HepG2 (cell line): ENCODE results near the gene ATP6V0D1. TPM values are rescaled to one million over a fixed set of nuclear protein-coding genes. Genes with fewer than 3 reads are reported as not detected.

Experiments
- CEBPZ ChIP-seq: IDR thresholded peaks from 2 replicates; pipeline ENCODE4 v1.6.1; 2012; ENCODE audit warnings: low read length, improper control_type of control experiment
- FOSL1 ChIP-seq: sonication (generic); formaldehyde crosslinking; IDR thresholded peaks from 2 replicates; pipeline ENCODE4 v1.9.0; 2021; ENCODE audit warnings: missing genetic modification reagents, borderline replicate concordance
- HES4 ChIP-seq: sonication (generic); formaldehyde crosslinking; IDR thresholded peaks from 2 replicates; pipeline ENCODE4 v1.9.0; 2021; ENCODE audit warnings: mild to moderate bottlenecking, missing genetic modification reagents, borderline replicate concordance
- KMT2B ChIP-seq: IDR thresholded peaks from 2 replicates; pipeline ENCODE4 v1.6.1; 2016; ENCODE audit warnings: missing genetic modification reagents, missing compliant biosample characterization
- NKX3-1 ChIP-seq: sonication (generic); formaldehyde crosslinking; IDR thresholded peaks from 2 replicates; pipeline ENCODE4 v1.5.0; 2020; ENCODE audit warnings: missing genetic modification reagents
- NR1H2 ChIP-seq: sonication (generic); formaldehyde crosslinking; IDR thresholded peaks from 2 replicates; pipeline ENCODE4 v1.8.1; 2022; ENCODE audit warnings: low read depth, missing genetic modification reagents, borderline replicate concordance
- POLR2G ChIP-seq: fragments of 200-400 bp; formaldehyde crosslinking; IDR thresholded peaks from 2 replicates; pipeline ENCODE4 v1.6.1; 2018; ENCODE audit warnings: mild to moderate bottlenecking, low read depth, low read length, moderate library complexity
- RFX3 ChIP-seq: IDR thresholded peaks from 2 replicates; pipeline ENCODE4 v1.6.1; 2016; ENCODE audit warnings: missing biosample characterization, missing genetic modification reagents
- SALL1 ChIP-seq: sonication (generic); formaldehyde crosslinking; IDR thresholded peaks from 2 replicates; pipeline ENCODE4 v1.8.0; 2022; ENCODE audit warnings: mild to moderate bottlenecking, missing genetic modification reagents
- SCMH1 ChIP-seq: sonication (generic); formaldehyde crosslinking; IDR thresholded peaks from 2 replicates; pipeline ENCODE4 v1.9.0; 2021; ENCODE audit warnings: missing genetic modification reagents, mild to moderate bottlenecking, borderline replicate concordance
- TSC22D2 ChIP-seq: sonication (generic); formaldehyde crosslinking; IDR thresholded peaks from 2 replicates; pipeline ENCODE4 v1.5.1; 2020; ENCODE audit warnings: missing genetic modification reagents, mild to moderate bottlenecking, borderline replicate concordance
- ZBTB26 ChIP-seq: IDR thresholded peaks from 2 replicates; pipeline ENCODE4 v1.6.1; 2016; ENCODE audit warnings: missing compliant biosample characterization, missing genetic modification reagents, borderline replicate concordance
- ZNF431 ChIP-seq: sonication (generic); formaldehyde crosslinking; IDR thresholded peaks from 2 replicates; pipeline ENCODE4 v1.9.0; 2022; ENCODE audit warnings: missing genetic modification reagents, low read depth, mild to moderate bottlenecking, borderline replicate concordance
- polyA plus RNA-seq, 8 experiments: library from polyadenylated mRNA; depleted of rRNA in 3 of 8; stranded (reverse) in 7 of 8; unstranded in 1 of 8; fragments of >200 nt; fragmentation: Illumina TruSeq in 4 of 8; extraction: Trizol in 4 of 8; gene quantifications; 2 replicates each; pipeline versions ENCODE4 v1.2.1 to v1.2.3, GENCODE V29; 2011 to 2016; ENCODE audit warnings: low read depth in 4 of 8, missing spikeins in 1 of 8, mixed read lengths in 1 of 8; ENCODE audit not compliant: insufficient read depth in 1 of 8
- total RNA-seq, 5 experiments: library from RNA; depleted of rRNA; stranded (reverse); fragments of >200 nt; fragmentation: Illumina TruSeq; extraction: Trizol; gene quantifications; 2 replicates each; pipeline ENCODE4 v1.2.3, GENCODE V29; 2016; ENCODE audit warnings: low read depth in 1 of 5
- TF ChIP-seq, protein P1 (sequence below): sonication (generic); formaldehyde crosslinking; IDR thresholded peaks from 2 replicates; pipeline ENCODE4 v1.4.0; 2020; ENCODE audit warnings: missing genetic modification reagents
- TF ChIP-seq, protein P2 (sequence below): sonication (generic); formaldehyde crosslinking; IDR thresholded peaks from 2 replicates; pipeline ENCODE4 v1.5.0; 2020; ENCODE audit warnings: missing genetic modification reagents

The ATP6V0D1 gene
- total and polyA plus RNA-seq, 2 of the 13 experiments (the other 11 are each of a cell fraction or from before 2014, with no cell fraction given), result 51.1 to 61.3 TPM

GRCh38 chr16:67415872-67416793, 64.8 kb downstream of the ATP6V0D1 start, which contains the start of gene ZDHHC1 (continued):
- TF ChIP-seq, protein P1, sequence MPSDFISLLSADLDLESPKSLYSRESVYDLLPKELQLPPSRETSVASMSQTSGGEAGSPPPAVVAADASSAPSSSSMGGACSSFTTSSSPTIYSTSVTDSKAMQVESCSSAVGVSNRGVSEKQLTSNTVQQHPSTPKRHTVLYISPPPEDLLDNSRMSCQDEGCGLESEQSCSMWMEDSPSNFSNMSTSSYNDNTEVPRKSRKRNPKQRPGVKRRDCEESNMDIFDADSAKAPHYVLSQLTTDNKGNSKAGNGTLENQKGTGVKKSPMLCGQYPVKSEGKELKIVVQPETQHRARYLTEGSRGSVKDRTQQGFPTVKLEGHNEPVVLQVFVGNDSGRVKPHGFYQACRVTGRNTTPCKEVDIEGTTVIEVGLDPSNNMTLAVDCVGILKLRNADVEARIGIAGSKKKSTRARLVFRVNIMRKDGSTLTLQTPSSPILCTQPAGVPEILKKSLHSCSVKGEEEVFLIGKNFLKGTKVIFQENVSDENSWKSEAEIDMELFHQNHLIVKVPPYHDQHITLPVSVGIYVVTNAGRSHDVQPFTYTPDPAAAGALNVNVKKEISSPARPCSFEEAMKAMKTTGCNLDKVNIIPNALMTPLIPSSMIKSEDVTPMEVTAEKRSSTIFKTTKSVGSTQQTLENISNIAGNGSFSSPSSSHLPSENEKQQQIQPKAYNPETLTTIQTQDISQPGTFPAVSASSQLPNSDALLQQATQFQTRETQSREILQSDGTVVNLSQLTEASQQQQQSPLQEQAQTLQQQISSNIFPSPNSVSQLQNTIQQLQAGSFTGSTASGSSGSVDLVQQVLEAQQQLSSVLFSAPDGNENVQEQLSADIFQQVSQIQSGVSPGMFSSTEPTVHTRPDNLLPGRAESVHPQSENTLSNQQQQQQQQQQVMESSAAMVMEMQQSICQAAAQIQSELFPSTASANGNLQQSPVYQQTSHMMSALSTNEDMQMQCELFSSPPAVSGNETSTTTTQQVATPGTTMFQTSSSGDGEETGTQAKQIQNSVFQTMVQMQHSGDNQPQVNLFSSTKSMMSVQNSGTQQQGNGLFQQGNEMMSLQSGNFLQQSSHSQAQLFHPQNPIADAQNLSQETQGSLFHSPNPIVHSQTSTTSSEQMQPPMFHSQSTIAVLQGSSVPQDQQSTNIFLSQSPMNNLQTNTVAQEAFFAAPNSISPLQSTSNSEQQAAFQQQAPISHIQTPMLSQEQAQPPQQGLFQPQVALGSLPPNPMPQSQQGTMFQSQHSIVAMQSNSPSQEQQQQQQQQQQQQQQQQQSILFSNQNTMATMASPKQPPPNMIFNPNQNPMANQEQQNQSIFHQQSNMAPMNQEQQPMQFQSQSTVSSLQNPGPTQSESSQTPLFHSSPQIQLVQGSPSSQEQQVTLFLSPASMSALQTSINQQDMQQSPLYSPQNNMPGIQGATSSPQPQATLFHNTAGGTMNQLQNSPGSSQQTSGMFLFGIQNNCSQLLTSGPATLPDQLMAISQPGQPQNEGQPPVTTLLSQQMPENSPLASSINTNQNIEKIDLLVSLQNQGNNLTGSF (CRISPR knock-in tag), result peak; percentile 91
- TF ChIP-seq ZBTB26 (CRISPR knock-in tag), result peak; percentile 44; the same call in 1 of the 2 replicates
- TF ChIP-seq HES4 (CRISPR knock-in tag), result peak; percentile 28; the same call in 1 of the 2 replicates
- TF ChIP-seq TSC22D2 (CRISPR knock-in tag), result peak; percentile 43; the same call in 1 of the 2 replicates
- peak; percentile 80 for TF ChIP-seq SALL1 (CRISPR knock-in tag)
- no peak for TF ChIP-seq CEBPZ
- peak; percentile 89 for TF ChIP-seq NKX3-1
- no peak for TF ChIP-seq KMT2B (CRISPR knock-in tag)
- no peak for TF ChIP-seq SCMH1 (CRISPR knock-in tag)
- peak; percentile 37; the same call in 1 of the 2 replicates for TF ChIP-seq POLR2G
- TF ChIP-seq, protein P2, sequence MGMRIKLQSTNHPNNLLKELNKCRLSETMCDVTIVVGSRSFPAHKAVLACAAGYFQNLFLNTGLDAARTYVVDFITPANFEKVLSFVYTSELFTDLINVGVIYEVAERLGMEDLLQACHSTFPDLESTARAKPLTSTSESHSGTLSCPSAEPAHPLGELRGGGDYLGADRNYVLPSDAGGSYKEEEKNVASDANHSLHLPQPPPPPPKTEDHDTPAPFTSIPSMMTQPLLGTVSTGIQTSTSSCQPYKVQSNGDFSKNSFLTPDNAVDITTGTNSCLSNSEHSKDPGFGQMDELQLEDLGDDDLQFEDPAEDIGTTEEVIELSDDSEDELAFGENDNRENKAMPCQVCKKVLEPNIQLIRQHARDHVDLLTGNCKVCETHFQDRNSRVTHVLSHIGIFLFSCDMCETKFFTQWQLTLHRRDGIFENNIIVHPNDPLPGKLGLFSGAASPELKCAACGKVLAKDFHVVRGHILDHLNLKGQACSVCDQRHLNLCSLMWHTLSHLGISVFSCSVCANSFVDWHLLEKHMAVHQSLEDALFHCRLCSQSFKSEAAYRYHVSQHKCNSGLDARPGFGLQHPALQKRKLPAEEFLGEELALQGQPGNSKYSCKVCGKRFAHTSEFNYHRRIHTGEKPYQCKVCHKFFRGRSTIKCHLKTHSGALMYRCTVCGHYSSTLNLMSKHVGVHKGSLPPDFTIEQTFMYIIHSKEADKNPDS (CRISPR knock-in tag), result 0 out of 2 replicates have a peak, but pooled peaks have one; percentile 57
- TF ChIP-seq FOSL1 (CRISPR knock-in tag), result peak; percentile 58; the same call in 1 of the 2 replicates
- TF ChIP-seq ZNF431 (CRISPR knock-in tag), result 0 out of 2 replicates have a peak, but pooled peaks have one; percentile 46
- peak; percentile 81 for TF ChIP-seq RFX3
- TF ChIP-seq NR1H2, result 0 out of 2 replicates have a peak, but pooled peaks have one; percentile 40
